Prostate gland (tissue), 2 donors: Measurements from ENCODE around the gene GID8. TPM values are rescaled to one million over a fixed set of nuclear protein-coding genes. Genes with fewer than 3 reads are reported as not detected.
A peak's percentile ranks its signal among the peaks of the same experiment; 100 is the strongest.
"Not testable (repeated sequence)": the region's sequence is repeated elsewhere in the genome, so short reads cannot be mapped to it uniquely, and the experiment has no call there.

Experiments
- DNase-seq: peaks from one replicate; pipeline ENCODE4 v3.0.0-alpha.2; 2019; ENCODE audit warnings: low spot score
- H3K27ac ChIP-seq, 2 donors: fragments of 200-600 bp; sonication (generic); 2 replicates each; pipeline ENCODE4 v1.5.1; 2017 to 2019
- H3K27me3 ChIP-seq: fragments of 200-600 bp; sonication (generic); replicated peaks from 2 replicates; pipeline ENCODE4 v1.5.1; 2019; ENCODE audit not compliant: insufficient read depth
- H3K36me3 ChIP-seq, 2 donors: fragments of 200-600 bp; sonication (generic); 1 replicate in 1 of 2; 2 replicates in 1 of 2; pipeline versions ENCODE4 v1.5.1 to v1.8.1; 2017 to 2019
- H3K4me1 ChIP-seq: fragments of 200-600 bp; sonication (generic); replicated peaks from 2 replicates; pipeline ENCODE4 v1.5.1; 2019
- H3K4me3 ChIP-seq, 2 donors: fragments of 200-600 bp; sonication (generic); 2 replicates each; pipeline ENCODE4 v1.5.1; 2017 to 2019
- H3K9me3 ChIP-seq: fragments of 200-600 bp; sonication (generic); 2 replicates; pipeline ENCODE4 v1.5.1; 2017
- CTCF ChIP-seq, 4 experiments: fragments of 200-600 bp in 2 of 4; fragments of 450-650 bp in 2 of 4; sonication (generic) in 2 of 4; IDR thresholded peaks; 1 replicate in 3 of 4; 2 replicates in 1 of 4; pipeline ENCODE4 v1.5.1; 2016 to 2019; ENCODE audit warnings: antibody characterized with exemption in 4 of 4, mild to moderate bottlenecking in 2 of 4, moderate library complexity in 2 of 4
- POLR2A ChIP-seq: fragments of 450-650 bp; IDR thresholded peaks from one replicate; pipeline ENCODE4 v1.6.1; 2016; ENCODE audit warnings: antibody characterized with exemption, mild to moderate bottlenecking
- POLR2AphosphoS5 ChIP-seq: sonication (generic); formaldehyde crosslinking; IDR thresholded peaks from one replicate; pipeline ENCODE4 v1.6.1; 2017; ENCODE audit warnings: antibody characterized with exemption
- WGBS: methylation state at CpG from one replicate; pipeline ENCODE4 v1.1.5; 2018; 5-methylcytosine and 5-hydroxymethylcytosine counted together
- intact Hi-C: fragments of 100-400 bp; cut with DNase I; formaldehyde crosslinking; loops from one replicate; pipeline ENCODE4 v1.14.2; 2022
- total RNA-seq, 2 donors: library from RNA; depleted of rRNA; stranded (reverse); fragments of >200 nt; gene quantifications; one replicate each; pipeline ENCODE4 v1.1.0, GENCODE V29; 2016

GID8 gene
- total RNA-seq, 2 donors from 2014 or later: 38.7 to 42.7 TPM

- H3K4me3 ChIP-seq: no peak overlapping the region
- TF ChIP-seq POLR2A (no peak), POLR2AphosphoS5 (no peak), CTCF (IDR thresholded peaks at IDR 0.05) (no peak)
- WGBS: 77% methylated on average over 10 of the region's 10 CpGs
Observed at GRCh38 chr20:62920039-62920645, 17.8 kb upstream of the GID8 start.

GRCh38 chr20:62921119-62921687 is 16.7 kb upstream of the GID8 start:
- Histone ChIP-seq H3K4me1 (peaks cover 44% of the 10 kb centered on the region), H3K36me3 (no peaks in the 10 kb centered on the region), H3K27ac (no peak overlapping the region), H3K4me3 (no peak overlapping the region), H3K9me3 (no peaks in the 10 kb centered on the region), H3K27me3 (no peaks in the 10 kb centered on the region)
- TF ChIP-seq POLR2AphosphoS5 (peak; percentile 6), POLR2A (no peak), CTCF (IDR thresholded peaks at IDR 0.05) (peak; percentile 6 to 57 (median 44))
- 37% methylated on average over 8 of the region's 8 CpGs for WGBS
- intact Hi-C loops: no loop called here
- peak; percentile 36 for DNase-seq

More at GRCh38 chr20:62920039-62920645, 17.8 kb upstream of the GID8 start:
- Histone ChIP-seq H3K36me3 (no peaks in the 10 kb centered on the region), H3K27ac (no peak overlapping the region), H3K4me1 (peaks cover 44% of the 10 kb centered on the region), H3K27me3 (no peaks in the 10 kb centered on the region), H3K9me3 (no peaks in the 10 kb centered on the region)
- DNase-seq: no peak
- intact Hi-C loops: no loop called here

GRCh38 chr20:62922451-62922921 is 15.5 kb upstream of the GID8 start:
- TF ChIP-seq POLR2AphosphoS5 (peak; percentile 81), CTCF (IDR thresholded peaks at IDR 0.05) (no peak)
- H3K27ac ChIP-seq: peak overlapping the region; percentile 97 to 98
- peak; percentile 62 for DNase-seq
- intact Hi-C loops: no loop called here
- WGBS: 52% methylated on average over 14 of the region's 14 CpGs
- no peaks in the 10 kb centered on the region for H3K9me3 ChIP-seq
- H3K4me3 ChIP-seq: no peak overlapping the region
- no peaks in the 10 kb centered on the region for H3K27me3 ChIP-seq
- peaks cover 47% of the 10 kb centered on the region for H3K4me1 ChIP-seq
- no peaks in the 10 kb centered on the region for H3K36me3 ChIP-seq

- WGBS: 55% methylated on average over 17 of the region's 17 CpGs
- H3K4me3 ChIP-seq, H3K27me3 ChIP-seq, intact Hi-C loops, H3K9me3 ChIP-seq, H3K36me3 ChIP-seq: not testable (repeated sequence)
- peak; percentile 54 for DNase-seq
- TF ChIP-seq POLR2AphosphoS5: peak; percentile 43
- peak; percentile 56 for TF ChIP-seq POLR2A
- H3K4me1 ChIP-seq: peaks cover 51% of the 10 kb centered on the region
- H3K27ac ChIP-seq: peak overlapping the region; percentile 97 to 98
Observed at GRCh38 chr20:62923059-62923668, 14.8 kb upstream of the GID8 start.

GRCh38 chr20:62923669-62924441 is 14.1 kb upstream of the GID8 start:
- H3K36me3 ChIP-seq: no peaks in the 10 kb centered on the region
- no peaks in the 10 kb centered on the region for H3K9me3 ChIP-seq
- H3K27me3 ChIP-seq: no peaks in the 10 kb centered on the region
- TF ChIP-seq POLR2A (no peak), CTCF (IDR thresholded peaks at IDR 0.05) (no peak), POLR2AphosphoS5 (no peak)
- peak overlapping the region; percentile 97 to 98 for H3K27ac ChIP-seq
- peak overlapping the region in 1 of 2 donors; percentile 93 for H3K4me3 ChIP-seq
- peaks cover 46% of the 10 kb centered on the region for H3K4me1 ChIP-seq
- intact Hi-C loops: no loop called here
- 39% methylated on average over 7 of the region's 7 CpGs for WGBS
- no peak for DNase-seq
